ENCODE results near the gene NPRL2.

DNA sequence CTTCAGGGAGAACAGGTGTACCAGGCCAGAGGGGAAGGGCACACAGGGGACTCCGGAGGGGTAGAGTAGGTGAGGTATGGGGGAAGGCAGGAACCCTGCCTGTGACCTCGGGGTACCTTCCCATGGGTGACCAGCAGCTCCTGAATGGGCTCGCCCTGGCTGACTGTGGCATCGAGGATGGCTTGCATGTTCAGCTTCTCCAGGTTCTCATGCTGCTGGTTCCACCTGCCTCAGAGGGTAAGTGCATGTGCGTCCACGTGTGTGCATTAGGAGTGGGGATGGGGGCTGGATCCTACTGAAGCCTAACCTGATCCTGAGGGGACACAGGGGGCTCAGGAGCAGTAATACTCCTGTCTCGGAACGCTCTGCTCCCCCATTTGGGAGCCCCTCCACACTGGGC is 5.6 kb downstream of the NPRL2 start:
- TF ChIP-seq EZH2phosphoT487 (IDR thresholded peaks at IDR 0.05; ENCODE audit: insufficient read depth, low read depth) (no peak), EZH2 (IDR thresholded peaks at IDR 0.05; ENCODE audit: insufficient read depth, poor library complexity, severe bottlenecking) (no peak)
